ENCODE measurements around the gene PTPRH. TPM values are rescaled to one million over a fixed set of nuclear protein-coding genes. Genes with fewer than 3 reads are reported as not detected.
"Not testable (repeated sequence)": the region's sequence is repeated elsewhere in the genome, so short reads cannot be mapped to it uniquely, and the experiment has no call there.

Gene PTPRH
- total RNA-seq, 1 experiment from 2014 or later = 11.8 TPM

- H3K27me3 ChIP-seq = no peaks in the 10 kb centered on the region
- H3K9me3 ChIP-seq = no peaks in the 10 kb centered on the region
- H3K4me3 ChIP-seq = no peak overlapping the region
- no peak for DNase-seq
- peaks cover 51% of the 10 kb centered on the region for H3K36me3 ChIP-seq
These were observed 20.0 kb upstream of the PTPRH start for GRCh38 chr19:55229145-55229788.

- H3K9me3 ChIP-seq = no peaks in the 10 kb centered on the region
- H3K27me3 ChIP-seq = no peaks in the 10 kb centered on the region
- H3K36me3 ChIP-seq = peaks cover 44% of the 10 kb centered on the region
- DNase-seq = no peak
- no peak within 1 kb of the TSS for H3K4me3 ChIP-seq
These were observed 19.2 kb upstream of the PTPRH start, which contains the start of gene TMEM86B for GRCh38 chr19:55228403-55229031. TSS of gene TMEM86B (minus strand) at chr19:55228763. CDS start at chr19:55228741, 22 bp downstream.

GRCh38 chr19:55228015-55228391 lies 18.7 kb upstream of the PTPRH start:
- Histone ChIP-seq H3K4me3 (no peak overlapping the region), H3K9me3 (no peaks in the 10 kb centered on the region), H3K36me3 (peaks cover 39% of the 10 kb centered on the region), H3K27me3 (no peaks in the 10 kb centered on the region)
- no peak for DNase-seq

- DNase-seq = no peak
- Histone ChIP-seq H3K9me3 (no peaks in the 10 kb centered on the region), H3K27me3 (no peaks in the 10 kb centered on the region), H3K36me3 (peaks cover 33% of the 10 kb centered on the region), H3K4me3 (no peak overlapping the region)
These were observed 18.1 kb upstream of the PTPRH start for GRCh38 chr19:55227241-55228014.

- DNase-seq = no peak
- Histone ChIP-seq H3K27me3 (no peaks in the 10 kb centered on the region), H3K9me3 (no peaks in the 10 kb centered on the region), H3K4me3 (no peak overlapping the region), H3K36me3 (peaks cover 28% of the 10 kb centered on the region)
These were observed 17.5 kb upstream of the PTPRH start for GRCh38 chr19:55226788-55227187.

GRCh38 chr19:55226273-55226672 lies 17.0 kb upstream of the PTPRH start:
- H3K36me3 ChIP-seq = peaks cover 23% of the 10 kb centered on the region
- DNase-seq = no peak
- no peaks in the 10 kb centered on the region for H3K27me3 ChIP-seq
- H3K9me3 ChIP-seq = no peaks in the 10 kb centered on the region
- no peak overlapping the region for H3K4me3 ChIP-seq

GRCh38 chr19:55225415-55225958 lies 16.2 kb upstream of the PTPRH start:
- H3K9me3 ChIP-seq = peaks cover 4% of the 10 kb centered on the region; the same call in 1 of the 2 replicates
- no peaks in the 10 kb centered on the region for H3K27me3 ChIP-seq
- DNase-seq = no peak
- H3K4me3 ChIP-seq = no peak overlapping the region
- H3K36me3 ChIP-seq = peaks cover 20% of the 10 kb centered on the region

GRCh38 chr19:55224679-55225414 lies 15.5 kb upstream of the PTPRH start:
- peaks cover 17% of the 10 kb centered on the region for H3K36me3 ChIP-seq
- not testable (repeated sequence) for H3K27me3 ChIP-seq, DNase-seq, H3K9me3 ChIP-seq, H3K4me3 ChIP-seq

GRCh38 chr19:55224038-55224665 lies 14.9 kb upstream of the PTPRH start:
- Histone ChIP-seq H3K27me3 (no peaks in the 10 kb centered on the region), H3K4me3 (no peak overlapping the region), H3K36me3 (peaks cover 10% of the 10 kb centered on the region), H3K9me3 (peaks cover 6% of the 10 kb centered on the region; the same call in 1 of the 2 replicates)
- DNase-seq = no peak

- DNase-seq = no peak
- peaks cover 6% of the 10 kb centered on the region; the same call in 1 of the 2 replicates for H3K9me3 ChIP-seq
These were observed 14.2 kb upstream of the PTPRH start for GRCh38 chr19:55223291-55224037.

GRCh38 chr19:55220525-55220924 lies 11.2 kb upstream of the PTPRH start:
- Histone ChIP-seq H3K36me3 (peaks cover 2% of the 10 kb centered on the region; the same call in 1 of the 2 replicates), H3K27me3 (no peaks in the 10 kb centered on the region), H3K4me3 (no peak overlapping the region), H3K9me3 (peaks cover 6% of the 10 kb centered on the region; the same call in 1 of the 2 replicates)
- DNase-seq = no peak

More at GRCh38 chr19:55223291-55224037, 14.2 kb upstream of the PTPRH start:
- Histone ChIP-seq H3K27me3 (no peaks in the 10 kb centered on the region), H3K36me3 (peaks cover 9% of the 10 kb centered on the region), H3K4me3 (no peak overlapping the region)

- peaks cover 6% of the 10 kb centered on the region; the same call in 1 of the 2 replicates for H3K9me3 ChIP-seq
- peak overlapping the region; percentile 45 for H3K4me3 ChIP-seq
- 0 out of 2 replicates have a peak, but pooled peaks cover 2% of the 10 kb centered on the region for H3K36me3 ChIP-seq
- peak; percentile 99 for DNase-seq
- no peaks in the 10 kb centered on the region for H3K27me3 ChIP-seq
These were observed 7.3 kb upstream of the PTPRH start for GRCh38 chr19:55216461-55217198.

GRCh38 chr19:55213547-55213946 lies 4.2 kb upstream of the PTPRH start:
- DNase-seq = no peak
- no peak overlapping the region for H3K4me3 ChIP-seq
- H3K9me3 ChIP-seq = no peaks in the 10 kb centered on the region
- H3K36me3 ChIP-seq = no peaks in the 10 kb centered on the region
- no peaks in the 10 kb centered on the region for H3K27me3 ChIP-seq

GRCh38 chr19:55212447-55212846 lies 3.1 kb upstream of the PTPRH start:
- Histone ChIP-seq H3K9me3 (no peaks in the 10 kb centered on the region), H3K27me3 (no peaks in the 10 kb centered on the region), H3K4me3 (no peak overlapping the region), H3K36me3 (no peaks in the 10 kb centered on the region)
- DNase-seq = peak; percentile 74
